ENCODE results near the gene ADAMTS17.

- no peak for TF ChIP-seq EP300 (IDR thresholded peaks at IDR 0.05)
- no peak for TF ChIP-seq FOSL2 (IDR thresholded peaks at IDR 0.05)
- no peak for TF ChIP-seq FOSL2 (CRISPR knock-in tag; IDR thresholded peaks at IDR 0.05)
These were observed 230.4 kb downstream of the ADAMTS17 start for GRCh38 chr15:100111125-100112060.

Data from A549 (cell line).